Stimulated activated CD4-positive, alpha-beta T cell treated with anti-CD3 and anti-CD28 coated beads, Interleukin-1b, Interleukin-23, amount 100 ng/mL, for 48 hours (primary cell): ENCODE measurements around the gene CDK10.
A peak's percentile ranks its signal among the peaks of the same experiment; 100 is the strongest.
"Not testable (repeated sequence)": the region's sequence is repeated elsewhere in the genome, so short reads cannot be mapped to it uniquely, and the experiment has no call there.

Experiments used
- DNase-seq: peaks from one replicate; pipeline ENCODE4 v3.0.0-alpha.2; 2020

The CDK10 gene

GRCh38 chr16:89686520-89687091 is at the start of gene CDK10:
TSS of gene CDK10 (plus strand) at chr16:89686689. CDS start at chr16:89686711, 22 bp downstream.
- DNase-seq = peak; percentile 89

GRCh38 chr16:89637379-89637778 is 49.1 kb upstream of the CDK10 start:
- DNase-seq = no peak

- no peak for DNase-seq
Measured at GRCh38 chr16:89638455-89638854, 48.0 kb upstream of the CDK10 start.

GRCh38 chr16:89639385-89639784 is 47.1 kb upstream of the CDK10 start:
- no peak for DNase-seq

- no peak for DNase-seq
Measured at GRCh38 chr16:89641458-89642119, 44.9 kb upstream of the CDK10 start.

- DNase-seq = no peak
Measured at GRCh38 chr16:89642574-89642973, 43.9 kb upstream of the CDK10 start.

GRCh38 chr16:89643769-89644300 is 42.7 kb upstream of the CDK10 start:
- no peak for DNase-seq

GRCh38 chr16:89645122-89645521 is 41.4 kb upstream of the CDK10 start:
- no peak for DNase-seq

- DNase-seq = no peak
Measured at GRCh38 chr16:89646270-89646669, 40.2 kb upstream of the CDK10 start.

- DNase-seq = no peak
Measured at GRCh38 chr16:89646906-89647305, 39.6 kb upstream of the CDK10 start.

- no peak for DNase-seq
Measured at GRCh38 chr16:89651584-89651983, 34.9 kb upstream of the CDK10 start.

- no peak for DNase-seq
Measured at GRCh38 chr16:89653656-89654295, 32.7 kb upstream of the CDK10 start.

GRCh38 chr16:89655062-89655643 is 31.3 kb upstream of the CDK10 start:
- no peak for DNase-seq

GRCh38 chr16:89656435-89657121 is 29.9 kb upstream of the CDK10 start:
- DNase-seq = no peak

GRCh38 chr16:89657442-89658220 is 28.9 kb upstream of the CDK10 start, which contains the start of the genes CHMP1A and SPATA33:
TSS of gene CHMP1A (minus strand) at chr16:89657708. CDS start at chr16:89657588, 120 bp downstream.
TSS of gene SPATA33 (plus strand) at chr16:89657836. CDS start at chr16:89657912, 76 bp downstream.
- DNase-seq = peak; percentile 92

GRCh38 chr16:89658221-89658879 is 28.1 kb upstream of the CDK10 start:
- no peak for DNase-seq

GRCh38 chr16:89660146-89660545 is 26.3 kb upstream of the CDK10 start:
- DNase-seq = no peak

- DNase-seq = no peak
Measured at GRCh38 chr16:89661215-89661614, 25.3 kb upstream of the CDK10 start.

GRCh38 chr16:89664238-89664637 is 22.3 kb upstream of the CDK10 start:
- not testable (repeated sequence) for DNase-seq

GRCh38 chr16:89667000-89667399 is 19.5 kb upstream of the CDK10 start:
- peak; percentile 24 for DNase-seq

GRCh38 chr16:89667633-89668032 is 18.9 kb upstream of the CDK10 start:
- DNase-seq = no peak

- no peak for DNase-seq
Measured at GRCh38 chr16:89668790-89669158, 17.7 kb upstream of the CDK10 start.
